HepG2 (cell line): ENCODE data around the gene NOXA1. TPM values are rescaled to one million over a fixed set of nuclear protein-coding genes. Genes with fewer than 3 reads are reported as not detected.

ENCODE experiments used
- CENPX ChIP-seq: sonication (generic); formaldehyde crosslinking; IDR thresholded peaks from 2 replicates; pipeline ENCODE4 v1.9.0; 2021; ENCODE audit warnings: mild to moderate bottlenecking, missing genetic modification reagents, moderate library complexity
- GABPB1 ChIP-seq: IDR thresholded peaks from 2 replicates; pipeline ENCODE4 v1.6.1; 2016; ENCODE audit warnings: mild to moderate bottlenecking, missing genetic modification reagents, moderate library complexity, missing compliant biosample characterization
- HHEX ChIP-seq: IDR thresholded peaks from 2 replicates; pipeline ENCODE4 v1.6.1; 2016; ENCODE audit warnings: control low read depth
- HIVEP1 ChIP-seq: sonication (generic); formaldehyde crosslinking; IDR thresholded peaks from 2 replicates; pipeline ENCODE4 v1.4.0; 2020; ENCODE audit warnings: mild to moderate bottlenecking, missing genetic modification reagents
- KDM5B ChIP-seq: sonication (generic); formaldehyde crosslinking; IDR thresholded peaks from 2 replicates; pipeline ENCODE4 v1.4.0; 2020; ENCODE audit warnings: missing genetic modification reagents, mild to moderate bottlenecking, borderline replicate concordance
- MAZ ChIP-seq, 2 experiments: sonication (generic) in 1 of 2; formaldehyde crosslinking in 1 of 2; IDR thresholded peaks; 2 replicates each; pipeline versions ENCODE4 v1.5.0 to v1.6.1; 2012 to 2020; ENCODE audit warnings: low read depth in 2 of 2, mild to moderate bottlenecking in 2 of 2, borderline replicate concordance in 1 of 2, improper control_type of control experiment in 1 of 2, low read length in 1 of 2, missing genetic modification reagents in 1 of 2, moderate library complexity in 1 of 2
- NCOR1 ChIP-seq: fragments of 200-600 bp; sonication (generic); IDR thresholded peaks from 2 replicates; pipeline ENCODE4 v1.7.0; 2017; ENCODE audit warnings: antibody characterized with exemption, low read length, borderline replicate concordance
- ZFP37 ChIP-seq: sonication (generic); formaldehyde crosslinking; IDR thresholded peaks from 2 replicates; pipeline ENCODE4 v1.4.0; 2020; ENCODE audit warnings: missing genetic modification reagents, borderline replicate concordance
- ZFP41 ChIP-seq: sonication (generic); formaldehyde crosslinking; IDR thresholded peaks from 2 replicates; pipeline ENCODE4 v1.4.0; 2020; ENCODE audit warnings: mild to moderate bottlenecking, missing genetic modification reagents, borderline replicate concordance
- ZNF343 ChIP-seq: sonication (generic); formaldehyde crosslinking; IDR thresholded peaks from 2 replicates; pipeline ENCODE4 v1.4.0; 2020; ENCODE audit warnings: mild to moderate bottlenecking, missing genetic modification reagents
- ZNF441 ChIP-seq: sonication (generic); formaldehyde crosslinking; IDR thresholded peaks from 2 replicates; pipeline ENCODE4 v1.7.0; 2021; ENCODE audit warnings: missing genetic modification reagents, borderline replicate concordance
- polyA plus RNA-seq, 8 experiments: library from polyadenylated mRNA; depleted of rRNA in 3 of 8; stranded (reverse) in 7 of 8; unstranded in 1 of 8; fragments of >200 nt; fragmentation: Illumina TruSeq in 4 of 8; extraction: Trizol in 4 of 8; gene quantifications; 2 replicates each; pipeline versions ENCODE4 v1.2.1 to v1.2.3, GENCODE V29; 2011 to 2016; ENCODE audit warnings: low read depth in 4 of 8, missing spikeins in 1 of 8, mixed read lengths in 1 of 8; ENCODE audit not compliant: insufficient read depth in 1 of 8
- total RNA-seq, 5 experiments: library from RNA; depleted of rRNA; stranded (reverse); fragments of >200 nt; fragmentation: Illumina TruSeq; extraction: Trizol; gene quantifications; 2 replicates each; pipeline ENCODE4 v1.2.3, GENCODE V29; 2016; ENCODE audit warnings: low read depth in 1 of 5
- TF ChIP-seq, protein P1 (sequence below): sonication (generic); formaldehyde crosslinking; IDR thresholded peaks from 2 replicates; pipeline ENCODE4 v1.9.0; 2021; ENCODE audit warnings: mild to moderate bottlenecking, missing genetic modification reagents
- TF ChIP-seq, protein P2 (sequence below): sonication (generic); formaldehyde crosslinking; conservative IDR thresholded peaks from 2 replicates; pipeline ENCODE4 v1.4.0; 2020; ENCODE audit warnings: missing genetic modification reagents
- TF ChIP-seq, protein P3 (sequence below), 2 experiments: sonication (generic) in 1 of 2; formaldehyde crosslinking in 1 of 2; IDR thresholded peaks; 2 replicates each; pipeline versions ENCODE4 v1.5.1 to v1.6.1; 2011 to 2020; ENCODE audit warnings: borderline replicate concordance in 1 of 2, low read depth in 1 of 2, low read length in 1 of 2, mild to moderate bottlenecking in 1 of 2, missing genetic modification reagents in 1 of 2, moderate library complexity in 1 of 2
- TF ChIP-seq, protein P4 (sequence below): sonication (generic); formaldehyde crosslinking; IDR thresholded peaks from 2 replicates; pipeline ENCODE4 v1.9.0; 2022; ENCODE audit warnings: low read depth, missing genetic modification reagents

Gene NOXA1
- total and polyA plus RNA-seq, 2 of the 13 experiments (the other 11 are each of a cell fraction or from before 2014, with no cell fraction given), result 0.78 to 1.2 TPM

DNA sequence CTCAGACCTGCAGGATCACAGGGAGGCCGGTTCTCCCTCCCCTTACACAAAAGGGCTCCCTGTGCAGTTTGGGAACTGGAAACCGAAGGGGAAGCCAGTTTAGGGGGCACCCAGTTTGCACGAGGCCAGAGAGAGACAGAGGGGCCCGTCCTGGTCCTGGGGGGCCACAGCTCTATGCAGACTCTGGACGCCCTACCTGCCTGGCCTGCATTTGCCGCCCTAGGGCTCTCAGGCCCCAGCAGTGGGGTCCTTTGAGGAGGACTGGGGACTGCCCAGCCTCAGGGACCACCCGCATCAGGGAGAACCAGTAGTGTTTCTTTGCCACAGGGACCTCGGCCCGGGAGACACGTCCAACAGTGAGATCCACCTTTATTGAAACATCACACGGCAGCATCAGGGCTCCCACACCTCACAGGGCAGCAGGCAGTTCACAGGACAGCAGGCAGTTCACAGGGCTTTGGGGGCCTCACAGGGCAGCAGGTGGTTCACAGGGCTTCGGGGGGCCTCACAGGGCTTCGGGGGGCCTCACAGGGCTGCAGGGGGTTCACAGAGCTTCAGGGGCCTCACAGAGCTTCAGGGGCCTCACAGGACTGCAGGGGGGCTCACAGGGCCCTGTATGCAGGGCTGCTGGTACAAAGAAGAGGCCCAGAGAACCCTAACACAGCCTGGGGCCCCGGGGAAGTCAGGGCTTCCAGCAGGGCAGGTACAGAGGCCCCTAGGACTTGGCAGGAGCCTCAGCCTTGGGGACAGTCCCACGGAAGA lies 36.6 kb downstream of the NOXA1 start (continued):
- TF ChIP-seq HIVEP1 (CRISPR knock-in tag) (peak; percentile 38; the same call in 1 of the 2 replicates), GABPB1 (CRISPR knock-in tag) (0 out of 2 replicates have a peak, but pooled peaks have one; percentile 5), MAZ (IDR thresholded peaks at IDR 0.05; ENCODE audit: borderline replicate concordance, low read depth, low read length) (no peak), MAZ (CRISPR knock-in tag; IDR thresholded peaks at IDR 0.05; ENCODE audit: low read depth) (peak; percentile 31; the same call in 1 of the 2 replicates), KDM5B (CRISPR knock-in tag) (peak; percentile 57; the same call in 1 of the 2 replicates), ZNF441 (CRISPR knock-in tag) (no peak), ZFP37 (CRISPR knock-in tag) (0 out of 2 replicates have a peak, but pooled peaks have one; percentile 7), ZFP41 (peak; percentile 31; the same call in 1 of the 2 replicates), HHEX (CRISPR knock-in tag) (no peak), NCOR1 (no peak), CENPX (CRISPR knock-in tag) (no peak), ZNF343 (peak; percentile 14; the same call in 1 of the 2 replicates)
- TF ChIP-seq, protein P1, sequence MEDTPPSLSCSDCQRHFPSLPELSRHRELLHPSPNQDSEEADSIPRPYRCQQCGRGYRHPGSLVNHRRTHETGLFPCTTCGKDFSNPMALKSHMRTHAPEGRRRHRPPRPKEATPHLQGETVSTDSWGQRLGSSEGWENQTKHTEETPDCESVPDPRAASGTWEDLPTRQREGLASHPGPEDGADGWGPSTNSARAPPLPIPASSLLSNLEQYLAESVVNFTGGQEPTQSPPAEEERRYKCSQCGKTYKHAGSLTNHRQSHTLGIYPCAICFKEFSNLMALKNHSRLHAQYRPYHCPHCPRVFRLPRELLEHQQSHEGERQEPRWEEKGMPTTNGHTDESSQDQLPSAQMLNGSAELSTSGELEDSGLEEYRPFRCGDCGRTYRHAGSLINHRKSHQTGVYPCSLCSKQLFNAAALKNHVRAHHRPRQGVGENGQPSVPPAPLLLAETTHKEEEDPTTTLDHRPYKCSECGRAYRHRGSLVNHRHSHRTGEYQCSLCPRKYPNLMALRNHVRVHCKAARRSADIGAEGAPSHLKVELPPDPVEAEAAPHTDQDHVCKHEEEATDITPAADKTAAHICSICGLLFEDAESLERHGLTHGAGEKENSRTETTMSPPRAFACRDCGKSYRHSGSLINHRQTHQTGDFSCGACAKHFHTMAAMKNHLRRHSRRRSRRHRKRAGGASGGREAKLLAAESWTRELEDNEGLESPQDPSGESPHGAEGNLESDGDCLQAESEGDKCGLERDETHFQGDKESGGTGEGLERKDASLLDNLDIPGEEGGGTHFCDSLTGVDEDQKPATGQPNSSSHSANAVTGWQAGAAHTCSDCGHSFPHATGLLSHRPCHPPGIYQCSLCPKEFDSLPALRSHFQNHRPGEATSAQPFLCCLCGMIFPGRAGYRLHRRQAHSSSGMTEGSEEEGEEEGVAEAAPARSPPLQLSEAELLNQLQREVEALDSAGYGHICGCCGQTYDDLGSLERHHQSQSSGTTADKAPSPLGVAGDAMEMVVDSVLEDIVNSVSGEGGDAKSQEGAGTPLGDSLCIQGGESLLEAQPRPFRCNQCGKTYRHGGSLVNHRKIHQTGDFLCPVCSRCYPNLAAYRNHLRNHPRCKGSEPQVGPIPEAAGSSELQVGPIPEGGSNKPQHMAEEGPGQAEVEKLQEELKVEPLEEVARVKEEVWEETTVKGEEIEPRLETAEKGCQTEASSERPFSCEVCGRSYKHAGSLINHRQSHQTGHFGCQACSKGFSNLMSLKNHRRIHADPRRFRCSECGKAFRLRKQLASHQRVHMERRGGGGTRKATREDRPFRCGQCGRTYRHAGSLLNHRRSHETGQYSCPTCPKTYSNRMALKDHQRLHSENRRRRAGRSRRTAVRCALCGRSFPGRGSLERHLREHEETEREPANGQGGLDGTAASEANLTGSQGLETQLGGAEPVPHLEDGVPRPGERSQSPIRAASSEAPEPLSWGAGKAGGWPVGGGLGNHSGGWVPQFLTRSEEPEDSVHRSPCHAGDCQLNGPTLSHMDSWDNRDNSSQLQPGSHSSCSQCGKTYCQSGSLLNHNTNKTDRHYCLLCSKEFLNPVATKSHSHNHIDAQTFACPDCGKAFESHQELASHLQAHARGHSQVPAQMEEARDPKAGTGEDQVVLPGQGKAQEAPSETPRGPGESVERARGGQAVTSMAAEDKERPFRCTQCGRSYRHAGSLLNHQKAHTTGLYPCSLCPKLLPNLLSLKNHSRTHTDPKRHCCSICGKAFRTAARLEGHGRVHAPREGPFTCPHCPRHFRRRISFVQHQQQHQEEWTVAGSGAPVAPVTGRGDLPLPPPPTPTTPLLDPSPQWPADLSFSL (CRISPR knock-in tag), result no peak
- TF ChIP-seq, protein P2, sequence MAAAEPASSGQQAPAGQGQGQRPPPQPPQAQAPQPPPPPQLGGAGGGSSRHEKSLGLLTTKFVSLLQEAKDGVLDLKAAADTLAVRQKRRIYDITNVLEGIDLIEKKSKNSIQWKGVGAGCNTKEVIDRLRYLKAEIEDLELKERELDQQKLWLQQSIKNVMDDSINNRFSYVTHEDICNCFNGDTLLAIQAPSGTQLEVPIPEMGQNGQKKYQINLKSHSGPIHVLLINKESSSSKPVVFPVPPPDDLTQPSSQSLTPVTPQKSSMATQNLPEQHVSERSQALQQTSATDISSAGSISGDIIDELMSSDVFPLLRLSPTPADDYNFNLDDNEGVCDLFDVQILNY (CRISPR knock-in tag), result no peak
- TF ChIP-seq, protein P3, sequence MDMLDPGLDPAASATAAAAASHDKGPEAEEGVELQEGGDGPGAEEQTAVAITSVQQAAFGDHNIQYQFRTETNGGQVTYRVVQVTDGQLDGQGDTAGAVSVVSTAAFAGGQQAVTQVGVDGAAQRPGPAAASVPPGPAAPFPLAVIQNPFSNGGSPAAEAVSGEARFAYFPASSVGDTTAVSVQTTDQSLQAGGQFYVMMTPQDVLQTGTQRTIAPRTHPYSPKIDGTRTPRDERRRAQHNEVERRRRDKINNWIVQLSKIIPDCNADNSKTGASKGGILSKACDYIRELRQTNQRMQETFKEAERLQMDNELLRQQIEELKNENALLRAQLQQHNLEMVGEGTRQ (IDR thresholded peaks at IDR 0.05; ENCODE audit: low read depth, low read length), result no peak
- TF ChIP-seq, protein P3 (CRISPR knock-in tag; IDR thresholded peaks at IDR 0.05; ENCODE audit: borderline replicate concordance), result 0 out of 2 replicates have a peak, but pooled peaks have one; percentile 25
- TF ChIP-seq, protein P4, sequence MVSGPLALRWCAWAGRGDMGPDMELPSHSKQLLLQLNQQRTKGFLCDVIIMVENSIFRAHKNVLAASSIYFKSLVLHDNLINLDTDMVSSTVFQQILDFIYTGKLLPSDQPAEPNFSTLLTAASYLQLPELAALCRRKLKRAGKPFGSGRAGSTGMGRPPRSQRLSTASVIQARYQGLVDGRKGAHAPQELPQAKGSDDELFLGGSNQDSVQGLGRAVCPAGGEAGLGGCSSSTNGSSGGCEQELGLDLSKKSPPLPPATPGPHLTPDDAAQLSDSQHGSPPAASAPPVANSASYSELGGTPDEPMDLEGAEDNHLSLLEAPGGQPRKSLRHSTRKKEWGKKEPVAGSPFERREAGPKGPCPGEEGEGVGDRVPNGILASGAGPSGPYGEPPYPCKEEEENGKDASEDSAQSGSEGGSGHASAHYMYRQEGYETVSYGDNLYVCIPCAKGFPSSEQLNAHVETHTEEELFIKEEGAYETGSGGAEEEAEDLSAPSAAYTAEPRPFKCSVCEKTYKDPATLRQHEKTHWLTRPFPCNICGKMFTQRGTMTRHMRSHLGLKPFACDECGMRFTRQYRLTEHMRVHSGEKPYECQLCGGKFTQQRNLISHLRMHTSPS (CRISPR knock-in tag), result no peak
